LNCaP clone FGC (cell line): ENCODE measurements around the gene ZBTB16.

Source experiments
- DNase-seq: peaks from one replicate; pipeline ENCODE4 v3.0.0-alpha.2; 2011; ENCODE audit warnings: low read depth
- H3K4me3 ChIP-seq: 2 replicates; pipeline ENCODE4 v1.5.1; 2011; ENCODE audit warnings: mild to moderate bottlenecking, low read depth, low read length, control low read depth
- CTCF ChIP-seq: IDR thresholded peaks from 2 replicates; pipeline ENCODE4 v1.5.1; 2012; ENCODE audit warnings: mild to moderate bottlenecking; ENCODE audit not compliant: control insufficient read depth, insufficient read depth; ENCODE audit errors: extremely low read depth

Gene ZBTB16

GRCh38 chr11:114087025-114087424 lies 27.5 kb downstream of the ZBTB16 start:
- no peak for TF ChIP-seq CTCF
- no peak for DNase-seq
- no peak overlapping the region for H3K4me3 ChIP-seq

GRCh38 chr11:114088216-114088615 lies 28.7 kb downstream of the ZBTB16 start:
- no peak overlapping the region for H3K4me3 ChIP-seq
- no peak for TF ChIP-seq CTCF
- DNase-seq = no peak

- no peak overlapping the region for H3K4me3 ChIP-seq
- no peak for TF ChIP-seq CTCF
- DNase-seq = no peak
Observed at GRCh38 chr11:114088836-114089235, 29.3 kb downstream of the ZBTB16 start.

- no peak for DNase-seq
- no peak for TF ChIP-seq CTCF
- no peak overlapping the region for H3K4me3 ChIP-seq
Observed at GRCh38 chr11:114089748-114090147, 30.2 kb downstream of the ZBTB16 start.

GRCh38 chr11:114090225-114090910 lies 30.9 kb downstream of the ZBTB16 start:
- H3K4me3 ChIP-seq = no peak overlapping the region
- DNase-seq = no peak
- TF ChIP-seq CTCF = no peak

- H3K4me3 ChIP-seq = no peak overlapping the region
- DNase-seq = no peak
- TF ChIP-seq CTCF = no peak
Observed at GRCh38 chr11:114090976-114091375, 31.5 kb downstream of the ZBTB16 start.
